ENCODE data around the gene TRAPPC12.
"Not testable (repeated sequence)": the region's sequence is repeated elsewhere in the genome, so short reads cannot be mapped to it uniquely, and the experiment has no call there.

The TRAPPC12 gene

DNA sequence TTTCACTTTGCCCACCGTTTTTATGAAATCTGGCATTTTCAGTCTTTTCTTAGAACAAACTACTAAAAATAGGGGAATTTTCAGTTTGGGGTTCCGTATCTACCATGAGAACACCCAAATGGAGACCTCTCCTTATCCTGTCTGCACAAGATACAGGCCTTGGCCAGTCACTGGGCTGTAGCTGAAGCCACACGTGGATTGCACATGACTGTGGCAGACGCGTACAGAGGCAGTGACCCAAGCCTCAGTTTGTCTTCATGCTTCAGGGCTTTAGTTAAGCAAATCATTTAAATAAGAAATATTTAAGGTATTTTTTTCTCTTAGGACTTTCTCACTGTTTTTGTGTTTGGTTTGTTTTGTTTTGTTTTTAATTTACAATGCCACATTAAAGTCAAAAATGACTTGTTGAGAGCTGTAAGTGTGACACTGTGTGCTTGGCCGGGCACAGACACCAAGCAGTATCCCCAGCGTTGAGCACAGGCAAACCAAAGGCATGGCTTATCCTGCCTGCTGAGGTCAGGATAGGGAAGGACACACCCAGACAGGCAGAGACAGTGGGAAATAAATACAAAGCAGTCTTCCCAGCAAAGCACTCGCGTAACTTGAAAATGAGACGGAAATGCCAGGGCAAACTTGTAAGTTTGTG lies 53.3 kb downstream of the TRAPPC12 start:
- DNase-seq (ENCODE audit: low read depth in 2 of 2), result no peak

GRCh38 chr2:3433339-3433699 lies 53.8 kb downstream of the TRAPPC12 start:
- DNase-seq (ENCODE audit: low read depth in 2 of 2), result no peak

DNA sequence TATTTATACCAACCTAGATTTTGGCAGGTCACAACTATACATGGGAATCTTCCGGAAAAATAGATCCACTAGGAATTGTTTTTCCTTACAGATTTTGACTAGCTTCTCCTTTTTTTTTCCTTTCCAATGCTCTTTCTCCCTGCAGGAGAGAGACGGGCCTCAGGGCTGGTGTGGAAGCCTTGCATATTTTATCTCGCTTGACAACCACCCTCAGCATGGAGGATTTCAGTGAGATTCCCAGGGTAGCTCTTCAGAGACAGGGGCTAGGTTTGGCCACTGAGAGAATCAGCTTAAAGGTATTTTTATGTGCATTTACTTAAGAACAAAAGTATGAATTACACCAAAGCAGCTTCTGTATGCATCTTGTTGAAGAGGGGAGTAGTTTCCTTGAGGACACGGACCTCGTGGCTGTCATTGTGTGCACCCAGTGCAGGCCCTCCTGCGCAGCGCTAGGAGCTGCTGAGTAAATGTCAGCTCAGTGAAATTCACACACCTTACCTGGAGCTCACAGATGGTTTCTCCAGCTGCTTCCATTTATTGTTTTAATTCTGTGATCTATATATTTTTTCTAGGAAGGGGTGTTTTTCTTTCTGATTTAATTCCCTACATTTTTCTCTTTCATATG lies 54.4 kb downstream of the TRAPPC12 start:
- no peak for DNase-seq (ENCODE audit: low read depth in 2 of 2)

DNA sequence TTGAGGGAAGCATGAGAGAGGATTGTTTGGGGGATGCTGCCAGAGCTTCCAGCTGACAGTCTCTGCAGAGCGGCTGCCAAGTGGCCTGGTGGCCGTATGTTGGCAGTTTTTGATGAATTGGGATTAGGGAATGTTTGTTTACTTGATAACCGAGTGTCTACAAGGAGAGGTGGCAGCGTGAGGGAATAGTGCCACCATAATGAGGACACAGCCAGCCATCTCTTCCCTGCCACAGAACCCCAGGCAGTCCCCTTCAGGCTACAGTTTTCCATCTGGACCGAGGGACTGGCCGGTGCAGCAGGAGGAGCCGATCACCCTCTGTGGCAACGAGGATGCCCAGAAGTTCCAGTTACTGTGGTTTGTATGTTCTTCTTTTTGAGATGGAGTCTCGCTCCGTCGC lies 55.2 kb downstream of the TRAPPC12 start:
- no peak for DNase-seq (ENCODE audit: low read depth in 2 of 2)

DNA sequence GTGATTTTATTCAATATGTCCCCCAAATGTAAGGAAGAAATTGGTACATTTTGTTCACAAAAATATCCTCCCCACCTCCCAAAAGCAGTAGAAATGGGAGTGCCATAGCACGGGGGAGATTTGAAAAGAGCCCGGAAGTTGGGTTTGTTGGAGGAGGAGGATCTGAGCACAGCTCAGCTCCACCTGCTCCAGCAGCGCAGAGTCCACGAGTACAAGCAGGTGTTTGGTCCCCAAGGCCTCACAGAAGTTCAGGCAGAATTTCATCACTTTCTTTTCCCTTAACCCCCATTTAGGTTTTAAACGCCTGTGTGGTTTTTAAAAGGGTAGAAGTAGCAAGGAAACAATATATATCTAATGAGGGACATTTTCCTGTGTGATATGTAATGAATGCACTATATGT lies 56.0 kb downstream of the TRAPPC12 start:
- no peak for DNase-seq (ENCODE audit: low read depth in 2 of 2)

GRCh38 chr2:3440477-3440876 lies 61.0 kb downstream of the TRAPPC12 start:
- DNase-seq (ENCODE audit: low read depth in 2 of 2), result no peak

- no peak for DNase-seq (ENCODE audit: low read depth in 2 of 2)
These were observed 62.0 kb downstream of the TRAPPC12 start for GRCh38 chr2:3441465-3441864.

DNA sequence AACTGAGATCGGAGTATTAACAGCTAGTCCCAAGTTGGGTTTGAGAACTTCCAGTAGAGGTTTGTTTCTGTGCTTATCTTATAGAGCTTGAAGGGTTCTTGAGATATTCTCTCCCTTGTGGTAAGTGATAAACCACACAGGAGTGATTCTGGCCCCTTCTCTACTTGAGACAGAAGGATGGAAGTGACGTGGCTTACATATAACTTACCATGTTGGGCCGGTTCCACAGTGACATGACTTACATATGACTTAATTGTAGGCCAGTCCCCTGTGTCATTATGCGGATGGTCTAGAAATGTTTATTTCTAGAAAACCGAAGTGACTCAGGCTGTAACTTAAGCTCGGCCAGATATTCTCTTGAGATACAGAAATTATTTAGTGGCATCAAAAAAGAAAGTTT lies 62.7 kb downstream of the TRAPPC12 start:
- DNase-seq (ENCODE audit: low read depth in 2 of 2), result no peak

GRCh38 chr2:3443083-3443482 lies 63.6 kb downstream of the TRAPPC12 start:
- no peak for DNase-seq (ENCODE audit: low read depth in 2 of 2)

- no peak for DNase-seq (ENCODE audit: low read depth in 2 of 2)
These were observed 64.1 kb downstream of the TRAPPC12 start for GRCh38 chr2:3443506-3444084.

GRCh38 chr2:3445891-3446290 lies 66.4 kb downstream of the TRAPPC12 start:
- DNase-seq (ENCODE audit: low read depth in 2 of 2), result no peak

GRCh38 chr2:3446381-3446780 lies 66.9 kb downstream of the TRAPPC12 start:
- DNase-seq (ENCODE audit: low read depth in 2 of 2), result no peak

DNA sequence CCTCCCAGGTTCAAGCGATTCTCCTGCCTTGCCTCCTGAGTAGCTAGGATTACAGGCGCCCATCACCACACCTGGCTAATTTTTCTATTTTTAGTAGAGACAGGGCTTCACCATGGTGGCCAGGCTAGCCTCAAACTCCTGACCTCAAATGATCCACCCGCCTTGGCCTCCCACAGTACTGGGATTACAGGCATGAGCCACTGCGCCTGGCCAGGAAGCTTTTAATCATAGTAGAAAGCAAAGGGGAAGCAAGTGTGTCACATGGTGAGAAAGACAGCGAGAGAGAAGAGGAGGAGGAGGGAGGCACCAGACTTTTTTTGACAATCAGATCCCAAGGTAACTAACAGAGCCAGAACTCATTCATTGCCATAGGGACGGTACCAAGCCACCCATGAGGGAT lies 67.7 kb downstream of the TRAPPC12 start:
- not testable (repeated sequence) for DNase-seq (ENCODE audit: low read depth in 2 of 2)

DNA sequence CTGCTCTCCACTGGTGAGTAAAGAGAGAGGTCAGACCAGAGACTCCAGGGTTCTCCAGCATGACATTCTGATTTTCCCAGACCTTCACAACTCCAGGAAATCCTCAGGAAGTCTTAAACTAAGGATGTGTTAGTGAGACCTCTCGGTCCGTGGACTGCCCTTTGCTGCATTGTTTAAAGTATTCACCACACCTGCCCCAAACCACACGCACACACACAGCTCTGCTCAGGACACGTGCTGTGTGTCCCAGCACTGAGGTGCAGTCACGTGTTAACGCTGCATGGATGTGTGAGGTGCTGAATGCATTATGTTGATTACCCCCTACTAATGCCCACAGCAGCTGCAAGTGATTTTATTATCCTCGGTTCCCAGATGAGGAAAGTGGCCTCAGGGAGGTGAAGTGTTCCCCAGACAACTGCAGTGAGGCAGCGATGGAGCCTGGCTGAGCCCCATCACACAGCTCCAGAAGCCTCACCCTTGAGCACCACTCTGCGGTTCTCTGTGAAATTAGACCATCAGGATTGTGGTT lies 68.4 kb downstream of the TRAPPC12 start:
- DNase-seq (ENCODE audit: low read depth in 2 of 2), result no peak

GRCh38 chr2:3448441-3448911 lies 69.0 kb downstream of the TRAPPC12 start:
- not testable (repeated sequence) for DNase-seq (ENCODE audit: low read depth in 2 of 2)

DNA sequence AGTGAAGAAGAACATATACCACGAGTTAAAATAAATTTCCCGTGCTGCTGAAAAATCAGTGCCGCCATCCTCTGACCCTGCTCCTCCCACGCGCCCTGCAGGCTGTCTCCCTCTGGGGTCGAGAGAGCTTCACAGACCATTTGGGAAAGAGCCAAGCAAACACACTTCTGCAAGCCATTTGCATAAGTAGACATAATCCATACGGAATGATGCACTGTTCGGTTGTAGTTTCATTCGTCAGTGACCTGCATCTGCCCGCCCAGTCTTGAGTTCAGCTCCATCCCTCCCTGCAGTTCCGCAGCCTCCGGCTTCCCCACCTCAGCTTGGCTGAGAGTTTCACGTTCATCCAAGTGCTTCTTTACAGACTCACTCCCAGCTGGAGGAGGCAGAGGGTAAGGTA lies 69.6 kb downstream of the TRAPPC12 start:
- no peak for DNase-seq (ENCODE audit: low read depth in 2 of 2)

GRCh38 chr2:3449936-3450335 lies 70.4 kb downstream of the TRAPPC12 start:
- no peak for DNase-seq (ENCODE audit: low read depth in 2 of 2)

GRCh38 chr2:3450385-3451010 lies 71.0 kb downstream of the TRAPPC12 start:
- DNase-seq (ENCODE audit: low read depth in 2 of 2), result no peak

- DNase-seq (ENCODE audit: low read depth in 2 of 2), result no peak
These were observed 71.7 kb downstream of the TRAPPC12 start for GRCh38 chr2:3451169-3451568.

GRCh38 chr2:3451926-3452671 lies 72.6 kb downstream of the TRAPPC12 start:
- no peak for DNase-seq (ENCODE audit: low read depth in 2 of 2)

DNA sequence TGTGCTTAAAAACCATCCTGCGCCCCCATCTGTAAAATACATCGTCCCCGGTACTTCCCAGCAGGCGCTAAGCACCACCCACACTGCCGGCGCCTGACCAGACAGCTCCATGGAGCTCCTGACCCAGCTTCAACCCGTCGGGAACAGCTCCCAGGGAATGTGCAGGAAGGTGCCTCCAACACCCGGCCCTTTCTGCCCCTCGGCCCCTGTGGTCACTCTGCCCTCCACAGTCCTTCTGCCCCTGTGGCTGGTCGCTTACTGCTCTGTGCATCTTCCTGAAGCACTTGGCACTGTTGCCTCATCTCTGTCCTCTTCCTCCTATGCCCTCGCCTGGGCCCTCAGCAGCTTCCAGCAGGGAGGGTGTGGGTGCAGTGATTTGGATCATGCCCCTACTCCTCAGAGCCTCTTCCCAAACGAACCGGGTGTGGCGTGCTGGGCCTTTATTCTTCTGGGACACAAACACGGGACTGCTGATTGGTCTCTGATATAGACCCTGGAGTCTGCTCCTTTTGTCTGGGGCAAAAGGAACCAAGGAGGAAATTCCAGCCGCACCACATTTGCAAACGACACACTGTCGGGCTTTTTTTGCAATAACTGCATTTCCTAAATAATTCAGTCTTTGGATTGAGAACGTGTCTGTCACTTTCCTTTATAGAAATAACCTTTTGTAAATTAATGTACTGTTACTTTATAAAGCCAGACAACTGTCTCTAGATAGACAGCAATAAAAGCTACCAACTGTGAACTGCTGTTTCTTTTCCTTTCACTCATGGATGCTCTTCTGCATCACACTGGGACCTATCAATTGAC lies 73.9 kb downstream of the TRAPPC12 start:
- no peak for DNase-seq (ENCODE audit: low read depth in 2 of 2)

Data from stimulated activated CD8-positive, alpha-beta memory T cell treated with anti-CD3 and anti-CD28 coated beads, Interleukin-15, amount 100 ng/mL, for 48 hours (primary cell).